ENCODE data around the gene TGM1.

DNA sequence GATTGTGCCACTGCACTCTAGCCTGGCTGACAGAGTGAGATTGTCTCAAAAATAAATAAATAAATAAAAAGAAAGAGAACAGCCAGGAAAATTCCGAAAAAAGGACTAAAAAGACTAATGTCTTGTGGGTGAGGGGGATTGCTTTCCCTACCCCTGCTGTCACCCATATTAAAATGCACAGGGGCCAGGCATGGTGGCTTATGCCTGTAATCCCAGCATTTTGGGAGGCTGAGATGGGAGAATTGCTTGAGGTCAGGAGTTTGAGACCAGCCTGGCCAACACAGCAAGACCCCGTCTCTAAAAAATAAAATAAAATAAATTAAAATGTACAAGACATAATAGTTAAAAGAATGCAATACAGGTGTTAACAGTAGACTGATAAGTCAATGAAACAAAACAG lies 30.5 kb upstream of the TGM1 start:
- no peak for TF ChIP-seq CTCF (IDR thresholded peaks at IDR 0.05)
- no peak for TF ChIP-seq EZH2phosphoT487 (IDR thresholded peaks at IDR 0.05; ENCODE audit: borderline replicate concordance, low read depth)
- TF ChIP-seq POLR2AphosphoS5 (IDR thresholded peaks at IDR 0.05; ENCODE audit: low read depth, low read length): no peak
- no peak for TF ChIP-seq NRF1 (IDR thresholded peaks at IDR 0.05; ENCODE audit: low read depth, low read length)
- TF ChIP-seq REST (IDR thresholded peaks at IDR 0.05; ENCODE audit: low read depth, low read length): no peak
- no peak for TF ChIP-seq TAF1 (IDR thresholded peaks at IDR 0.05; ENCODE audit: borderline replicate concordance, low read depth, low read length)
- TF ChIP-seq TCF12 (IDR thresholded peaks at IDR 0.05): no peak
- TF ChIP-seq SMC3 (IDR thresholded peaks at IDR 0.05; ENCODE audit: low read depth, low read length): no peak
- TF ChIP-seq JUND (IDR thresholded peaks at IDR 0.05): no peak
- TF ChIP-seq USF2 (IDR thresholded peaks at IDR 0.05; ENCODE audit: borderline replicate concordance, low read depth, low read length): no peak
- TF ChIP-seq NFIC (IDR thresholded peaks at IDR 0.05; ENCODE audit: borderline replicate concordance): no peak
- no peak for TF ChIP-seq RCOR1 (IDR thresholded peaks at IDR 0.05; ENCODE audit: low read length)
- TF ChIP-seq SIN3A (IDR thresholded peaks at IDR 0.05; ENCODE audit: borderline replicate concordance, low read depth, low read length): no peak
- TF ChIP-seq, protein P1, sequence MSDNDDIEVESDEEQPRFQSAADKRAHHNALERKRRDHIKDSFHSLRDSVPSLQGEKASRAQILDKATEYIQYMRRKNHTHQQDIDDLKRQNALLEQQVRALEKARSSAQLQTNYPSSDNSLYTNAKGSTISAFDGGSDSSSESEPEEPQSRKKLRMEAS (IDR thresholded peaks at IDR 0.05; ENCODE audit: low read depth): no peak

All from SK-N-SH (cell line).